ENCODE results near the gene RAD17. TPM values are rescaled to one million over a fixed set of nuclear protein-coding genes. Genes with fewer than 3 reads are reported as not detected.

The RAD17 gene
- total and polyA plus RNA-seq, 8 donors: 9.4 to 42.5 (median 18.0) TPM

Other genes starting within 250 kb of the RAD17 start
- 10 to 100 TPM in 2 of 5 donors, 1 to 10 TPM in 2, not detected in 1; 6.2 to 31.3 (median 15.1) TPM for gene CCNB1, start 202.7 kb upstream of the RAD17 start, total RNA-seq
- 10 to 100 TPM in 2 of 3 donors, 1 to 10 TPM in 1; 7.2 to 34.4 (median 14.4) TPM for gene CCNB1, start 202.7 kb upstream of the RAD17 start, polyA plus RNA-seq
- gene CENPH, start 180.2 kb upstream of the RAD17 start, total RNA-seq: 10 to 100 TPM in 2 of 5 donors, 1 to 10 TPM in 2, under 1 TPM in 1; 0.45 to 15.6 (median 1.8) TPM
- gene CENPH, start 180.2 kb upstream of the RAD17 start, polyA plus RNA-seq: 1 to 10 TPM; 3.5 to 5.6 (median 3.7) TPM
- 10 to 100 TPM in 2 of 5 donors, 1 to 10 TPM in 1, not detected in 2; 5.8 to 51.4 (median 14.1) TPM for gene CDK7, start 134.9 kb upstream of the RAD17 start, total RNA-seq
- gene CDK7, start 134.9 kb upstream of the RAD17 start, polyA plus RNA-seq: 10 to 100 TPM; 18.2 to 30.0 (median 29.8) TPM
- 10 to 100 TPM in 3 of 5 donors, 1 to 10 TPM in 2; 7.6 to 26.3 (median 17.4) TPM for gene CCDC125, start 37.0 kb upstream of the RAD17 start, total RNA-seq
- 10 to 100 TPM in 1 of 3 donors, 1 to 10 TPM in 2; 4.4 to 11.9 (median 5.0) TPM for gene CCDC125, start 37.0 kb upstream of the RAD17 start, polyA plus RNA-seq
- gene AK6, start 298 bp upstream of the RAD17 start, total RNA-seq: 10 to 100 TPM in 3 of 5 donors, not detected in 2; 17.5 to 42.0 (median 32.7) TPM
- 10 to 100 TPM; 40.8 to 45.4 (median 44.2) TPM for gene AK6, start 298 bp upstream of the RAD17 start, polyA plus RNA-seq
- 10 to 100 TPM in 2 of 5 donors, 1 to 10 TPM in 3; 1.2 to 54.2 (median 8.5) TPM for gene TAF9, start 298 bp upstream of the RAD17 start, total RNA-seq
- 10 to 100 TPM; 52.5 to 77.9 (median 64.4) TPM for gene TAF9, start 298 bp upstream of the RAD17 start, polyA plus RNA-seq
- 10 to 100 TPM in 4 of 5 donors, 1 to 10 TPM in 1; 5.3 to 37.1 (median 20.6) TPM for gene MARVELD2, start 45.3 kb downstream of the RAD17 start, total RNA-seq
- gene MARVELD2, start 45.3 kb downstream of the RAD17 start, polyA plus RNA-seq: 1 to 10 TPM; 3.7 to 4.0 (median 3.8) TPM
- gene OCLN, start 123.0 kb downstream of the RAD17 start, total RNA-seq: 10 to 100 TPM; 17.5 to 81.9 (median 52.3) TPM
- gene OCLN, start 123.0 kb downstream of the RAD17 start, polyA plus RNA-seq: 10 to 100 TPM in 1 of 3 donors, 1 to 10 TPM in 2; 4.4 to 12.5 (median 7.3) TPM
- gene GTF2H2C, start 190.4 kb downstream of the RAD17 start, total RNA-seq: 10 to 100 TPM in 3 of 5 donors, 1 to 10 TPM in 2; 4.7 to 55.1 (median 17.4) TPM
- 10 to 100 TPM in 2 of 3 donors, 1 to 10 TPM in 1; 7.5 to 12.4 (median 11.4) TPM for gene GTF2H2C, start 190.4 kb downstream of the RAD17 start, polyA plus RNA-seq

Data from stomach (tissue), 8 donors.